H54 (cell line): ENCODE measurements around the gene PTOV1.
A peak's percentile ranks its signal among the peaks of the same experiment; 100 is the strongest.

Source experiments
- DNase-seq: peaks from one replicate; pipeline ENCODE4 v3.0.0; 2011; ENCODE audit warnings: low spot score, mixed read lengths; ENCODE audit not compliant: insufficient read length
- FAIRE-seq: peaks from 3 replicates; lab custom pipeline; 2011; peaks lifted over from hg19 to GRCh38; lab: Jason Lieb, UNC
- POLR2A ChIP-seq: IDR thresholded peaks from 2 replicates; pipeline ENCODE4 v1.6.1; 2011; ENCODE audit warnings: low read depth, mild to moderate bottlenecking, low read length

PTOV1 gene

GRCh38 chr19:49864890-49865289, 13.9 kb downstream of the PTOV1 start:
- FAIRE-seq, result no peak
- no peak for TF ChIP-seq POLR2A
- DNase-seq, result no peak

DNA sequence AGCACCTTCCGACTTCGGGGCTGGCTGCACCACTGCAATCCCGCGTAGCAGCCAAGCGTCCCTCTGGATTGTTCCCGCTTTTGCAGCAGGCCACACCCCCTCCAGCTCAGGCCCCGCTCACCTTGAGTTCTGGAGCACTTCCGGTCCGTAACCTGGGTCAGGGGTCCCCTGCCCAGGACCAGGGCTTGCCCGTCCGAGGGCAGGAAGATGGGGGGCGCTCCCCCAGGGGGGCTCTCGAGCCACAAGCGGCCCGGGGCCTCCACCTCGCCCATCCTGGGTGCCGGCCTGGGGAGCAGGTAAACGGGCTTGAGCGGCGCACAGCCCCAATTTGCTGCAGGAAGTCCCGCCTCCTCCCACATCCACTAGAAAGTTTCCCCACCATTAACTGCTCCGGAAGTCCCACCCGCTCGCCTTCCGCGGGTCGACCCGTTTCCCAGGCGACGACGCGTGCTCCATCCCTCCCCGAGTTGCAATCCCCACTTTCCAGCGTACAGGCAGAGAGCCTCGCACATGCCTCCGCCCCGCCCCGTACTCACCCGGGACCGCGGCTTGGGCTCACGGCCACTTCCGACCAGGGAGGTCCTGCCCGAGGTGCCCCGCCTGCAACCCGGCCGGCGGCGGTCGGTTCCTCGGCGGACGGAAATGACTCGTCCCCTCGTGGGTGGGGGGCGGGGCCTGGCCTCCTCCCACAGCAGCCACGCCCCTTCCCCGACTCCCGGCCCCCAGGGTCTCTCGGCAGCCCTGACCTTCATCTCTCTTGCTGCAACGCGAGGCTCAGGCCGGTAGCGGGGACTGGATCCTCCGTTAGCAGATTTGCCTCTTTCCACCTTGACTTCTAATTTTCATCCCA, 16.2 kb downstream of the PTOV1 start, which contains the start of gene PNKP:
Gene PNKP, minus strand, starts transcription at position 644 of the 850 bp plus-strand sequence. Its CDS starts 372 bp downstream, at position 272.
- peak; percentile 96 for DNase-seq
- no peak for FAIRE-seq
- peak; percentile 72 for TF ChIP-seq POLR2A

DNA sequence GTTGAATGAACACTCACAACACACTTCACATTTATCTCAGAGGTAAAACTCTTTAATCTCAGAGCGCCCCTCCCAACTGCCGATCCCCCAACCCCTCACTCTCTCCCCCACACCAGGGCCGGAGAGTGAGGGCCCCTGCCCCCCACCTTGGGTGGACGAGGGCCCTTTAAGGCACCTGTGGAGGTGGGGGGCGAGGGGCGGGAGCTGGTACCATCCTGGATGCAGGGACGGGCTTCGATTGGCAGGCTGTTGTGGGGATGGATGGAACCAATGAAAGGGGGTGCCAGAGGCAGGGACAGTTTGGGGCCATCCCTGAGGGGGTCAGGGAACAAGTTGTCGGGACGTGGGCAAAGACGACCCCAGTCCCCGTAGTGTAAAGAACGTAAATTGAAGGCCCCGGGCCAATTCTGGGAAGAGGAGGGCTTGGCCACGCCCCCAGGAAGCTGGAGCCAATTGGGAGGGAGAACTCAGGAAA, 18.1 kb downstream of the PTOV1 start:
- no peak for DNase-seq
- 0 out of 2 replicates have a peak, but pooled peaks have one; percentile 14 for TF ChIP-seq POLR2A
- FAIRE-seq, result no peak

DNA sequence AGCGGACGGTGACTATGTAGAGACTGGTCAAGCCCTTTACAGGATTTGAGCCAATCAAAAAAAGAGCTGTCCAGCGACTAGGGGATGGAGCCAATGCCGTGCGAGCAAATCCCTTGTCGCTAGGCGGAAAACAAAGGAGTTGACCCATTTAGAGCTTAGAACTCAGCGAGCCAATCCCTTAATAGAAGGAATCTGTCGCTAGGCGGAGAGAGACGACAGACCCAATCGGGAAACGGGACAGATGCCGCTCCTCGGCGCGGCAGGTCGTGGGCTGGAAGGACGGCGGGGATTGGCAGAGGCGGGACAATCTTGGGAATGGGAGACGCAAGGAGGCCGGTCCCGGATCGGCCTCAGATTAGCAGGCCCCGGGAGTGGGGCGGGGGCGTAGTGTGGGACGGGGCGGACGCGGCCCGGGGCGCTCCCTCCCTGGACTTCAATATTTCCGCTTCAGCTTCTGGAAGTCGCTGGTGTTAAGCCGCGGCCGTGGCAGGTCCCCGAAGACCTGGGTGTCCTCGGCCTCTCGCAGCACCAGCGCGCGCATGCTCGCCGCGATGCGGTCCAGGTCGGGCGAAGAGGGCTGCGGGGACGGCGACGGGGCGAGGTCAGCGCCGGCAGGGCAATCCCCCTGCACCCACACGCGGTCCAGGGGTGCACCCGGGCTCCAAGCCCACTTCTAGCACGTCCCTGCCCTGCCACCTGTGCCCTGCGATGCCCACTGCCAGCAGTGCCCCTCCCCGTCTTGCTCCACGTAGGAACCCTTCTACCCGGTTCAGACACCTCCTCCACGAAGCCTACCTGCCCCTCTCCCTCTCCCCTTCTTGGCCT, 18.7 kb downstream of the PTOV1 start:
- TF ChIP-seq POLR2A, result peak; percentile 39
- DNase-seq (peak; percentile 99), FAIRE-seq (peak; percentile 88)

GRCh38 chr19:49870309-49870901, 19.4 kb downstream of the PTOV1 start:
- FAIRE-seq (no peak), DNase-seq (no peak)
- no peak for TF ChIP-seq POLR2A

- FAIRE-seq (no peak), DNase-seq (no peak)
- no peak for TF ChIP-seq POLR2A
Observed at GRCh38 chr19:49871349-49871985, 20.5 kb downstream of the PTOV1 start.

DNA sequence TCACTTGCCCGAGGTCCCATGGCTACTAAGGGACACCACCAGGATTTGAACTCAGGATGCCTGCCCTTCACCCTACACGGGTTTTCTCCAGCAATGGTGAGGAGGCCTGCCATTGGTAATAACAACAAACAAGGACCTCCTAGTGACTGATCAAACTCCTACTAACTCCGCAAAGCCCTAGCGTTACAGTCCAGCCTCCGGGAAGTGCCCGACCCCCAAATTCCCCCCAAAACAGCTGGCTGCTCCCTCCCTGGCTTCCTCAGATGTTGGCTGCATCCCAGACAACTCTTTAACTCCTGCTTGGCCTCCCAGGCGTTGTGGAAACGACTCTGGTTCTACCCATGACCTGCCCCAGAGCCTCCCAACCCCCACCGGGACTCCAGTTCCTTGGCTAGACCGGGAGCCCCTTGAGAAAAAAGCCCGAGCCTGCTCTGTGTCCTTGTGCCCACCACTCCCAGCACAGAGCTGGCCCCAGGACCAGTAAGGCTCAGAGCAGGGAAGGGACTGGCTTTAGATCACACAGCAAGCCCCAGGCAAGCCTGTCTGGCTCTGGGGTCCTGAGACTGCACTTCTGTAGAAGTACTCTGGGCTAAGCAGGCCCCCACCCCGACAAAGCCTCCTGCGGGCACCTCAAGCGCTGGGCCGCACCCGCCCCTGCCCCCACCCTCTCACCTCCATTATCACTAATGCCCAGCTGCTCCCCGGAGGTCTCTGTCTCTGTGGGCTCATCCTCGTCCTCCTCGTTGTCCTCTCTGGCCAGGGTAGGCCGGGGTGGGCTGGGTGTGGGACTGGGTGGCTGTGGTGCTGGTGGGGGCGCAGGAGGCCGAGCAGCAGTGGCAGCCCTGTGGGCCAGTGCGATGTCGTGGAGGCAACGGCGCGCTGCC, 21.5 kb downstream of the PTOV1 start:
- no peak for FAIRE-seq

GRCh38 chr19:49873129-49873521, 22.2 kb downstream of the PTOV1 start:
- FAIRE-seq (no peak), DNase-seq (no peak)
- TF ChIP-seq POLR2A, result no peak

More for the DNA sequence above, 21.5 kb downstream of the PTOV1 start:
- no peak for TF ChIP-seq POLR2A
- no peak for DNase-seq

GRCh38 chr19:49873834-49874233, 22.9 kb downstream of the PTOV1 start:
- FAIRE-seq (no peak), DNase-seq (no peak)
- TF ChIP-seq POLR2A, result no peak

GRCh38 chr19:49874503-49875157, 23.7 kb downstream of the PTOV1 start:
- FAIRE-seq, result no peak
- no peak for DNase-seq

DNA sequence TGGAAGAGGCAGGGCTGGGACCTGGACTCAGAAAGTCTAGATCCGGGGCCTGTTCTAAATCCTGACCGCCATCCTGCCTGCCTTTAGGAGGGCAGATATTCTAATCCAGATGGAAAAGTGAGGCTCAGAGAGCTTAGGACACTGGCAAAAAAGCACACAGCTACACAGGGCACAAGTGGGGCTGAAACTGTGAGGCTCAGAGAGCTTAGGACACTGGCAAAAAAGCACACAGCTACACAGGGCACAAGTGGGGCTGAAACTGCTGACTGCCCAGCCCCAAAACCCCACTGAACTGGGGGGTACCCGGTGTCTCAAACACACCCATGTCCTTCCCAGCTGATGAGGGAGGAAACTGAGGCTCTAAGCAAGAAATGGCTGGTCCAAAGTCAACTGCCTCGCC, 24.2 kb downstream of the PTOV1 start:
- no peak for FAIRE-seq
- DNase-seq, result no peak
- TF ChIP-seq POLR2A, result no peak

More at GRCh38 chr19:49874503-49875157, 23.7 kb downstream of the PTOV1 start:
- no peak for TF ChIP-seq POLR2A
